GM18499 (cell line): ENCODE results near the gene MMP13.
"Not testable (repeated sequence)": the region's sequence is repeated elsewhere in the genome, so short reads cannot be mapped to it uniquely, and the experiment has no call there.

Experiments used
- ATAC-seq: cut with Tn5 transposase; IDR thresholded peaks from one replicate; pipeline ENCODE4 v1.9.1; 2021; ENCODE audit warnings: moderate number of reproducible peaks; ENCODE audit not compliant: insufficient read depth, unreplicated experiment

Gene MMP13

DNA sequence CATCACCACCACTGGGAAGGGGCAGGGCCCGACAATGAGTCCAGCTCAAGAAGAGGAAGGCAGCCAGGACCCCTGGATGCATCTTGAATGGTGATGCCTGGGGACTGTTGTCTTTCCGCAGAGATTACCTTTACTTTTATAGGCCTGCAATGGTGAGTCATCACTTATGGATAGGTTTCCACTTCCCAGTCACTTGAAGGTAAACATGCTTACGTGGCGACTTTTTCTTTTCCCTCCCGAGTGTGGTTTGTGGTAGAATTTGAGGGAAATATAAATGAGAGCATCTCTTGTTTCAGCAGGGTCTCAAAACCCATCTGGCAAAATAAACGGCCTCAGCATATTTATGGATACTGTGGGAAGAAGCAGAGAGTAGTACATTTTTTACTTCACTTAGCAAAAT, at the start of gene MMP13:
TSS of gene MMP13 (minus strand) at position 109 of the 400 bp plus-strand sequence. CDS start at position 82, 27 bp downstream.
- no peak for ATAC-seq

DNA sequence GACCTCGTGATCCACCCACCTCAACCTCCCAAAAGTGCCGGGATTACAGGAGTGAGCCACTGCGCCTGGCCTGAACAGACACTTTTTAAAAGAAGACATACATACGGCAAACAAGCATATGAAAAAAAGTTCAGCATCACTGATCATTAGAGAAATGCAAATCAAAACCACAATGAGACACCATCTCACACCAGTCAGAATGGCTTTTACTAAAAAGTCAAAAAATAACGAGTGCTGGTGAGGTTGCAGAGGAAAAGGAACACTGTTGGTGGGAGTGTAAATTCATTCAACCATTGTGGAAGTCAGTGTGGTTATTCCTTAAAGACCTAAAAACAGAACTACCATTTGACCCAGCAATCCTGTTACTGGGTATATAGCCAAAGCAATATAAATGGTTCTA, 48.7 kb upstream of the MMP13 start:
- ATAC-seq: not testable (repeated sequence)

DNA sequence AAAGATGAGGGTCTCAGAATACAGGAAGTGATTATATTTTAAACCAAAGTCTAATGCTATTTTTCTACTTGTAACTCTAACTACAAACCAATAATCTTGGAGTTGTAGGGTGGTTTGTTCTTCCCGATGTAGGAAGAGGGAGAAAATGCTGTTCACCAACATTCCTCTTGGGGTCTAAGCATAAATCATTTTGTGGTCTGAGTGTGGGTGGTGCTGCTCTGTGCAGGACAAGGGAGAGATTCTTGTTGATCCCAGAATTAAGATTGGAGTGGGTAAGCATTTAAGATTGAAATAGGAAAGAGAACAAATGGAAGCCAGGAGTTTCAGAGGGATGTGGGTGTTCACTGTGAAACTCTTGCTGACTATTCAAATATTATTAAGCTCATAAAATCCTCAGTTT, 38.6 kb upstream of the MMP13 start:
- no peak for ATAC-seq

DNA sequence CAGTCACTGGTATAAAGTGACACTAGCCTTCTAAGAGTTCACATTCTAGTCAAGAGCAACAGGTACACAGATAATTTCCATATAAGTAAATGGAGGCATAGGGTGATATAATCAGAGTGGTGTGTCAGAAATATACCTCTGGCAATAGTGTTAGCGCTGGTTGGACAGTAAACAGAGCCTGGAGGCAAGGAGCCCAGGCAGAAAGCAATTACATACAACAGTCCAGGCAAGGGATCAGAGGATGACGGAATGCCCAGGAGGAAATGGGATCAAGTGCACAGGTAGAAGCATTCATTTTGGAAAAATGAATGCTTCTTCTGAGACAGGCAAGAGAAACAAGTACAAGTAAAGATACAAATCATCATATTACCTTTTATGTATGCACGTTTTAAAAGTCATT, 36.2 kb upstream of the MMP13 start:
- ATAC-seq: no peak

DNA sequence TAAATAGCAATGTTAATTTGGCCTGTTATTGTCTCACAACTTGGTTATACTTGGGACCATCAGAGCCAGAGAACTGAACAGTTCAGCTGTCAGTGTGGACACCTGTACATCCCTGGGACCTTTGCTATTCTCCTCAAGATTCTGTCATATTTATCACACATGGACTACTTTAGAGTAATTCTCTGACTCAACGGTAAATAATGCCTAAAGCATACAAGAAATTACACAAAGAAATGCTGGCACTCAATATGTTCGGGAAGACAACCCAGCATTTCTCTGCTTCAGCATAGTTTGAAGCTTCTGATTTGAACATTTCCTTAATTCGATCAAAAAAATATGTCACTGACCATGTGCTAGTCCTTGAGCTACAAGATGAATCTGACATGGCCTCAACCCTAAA, 34.6 kb upstream of the MMP13 start:
- ATAC-seq: no peak

DNA sequence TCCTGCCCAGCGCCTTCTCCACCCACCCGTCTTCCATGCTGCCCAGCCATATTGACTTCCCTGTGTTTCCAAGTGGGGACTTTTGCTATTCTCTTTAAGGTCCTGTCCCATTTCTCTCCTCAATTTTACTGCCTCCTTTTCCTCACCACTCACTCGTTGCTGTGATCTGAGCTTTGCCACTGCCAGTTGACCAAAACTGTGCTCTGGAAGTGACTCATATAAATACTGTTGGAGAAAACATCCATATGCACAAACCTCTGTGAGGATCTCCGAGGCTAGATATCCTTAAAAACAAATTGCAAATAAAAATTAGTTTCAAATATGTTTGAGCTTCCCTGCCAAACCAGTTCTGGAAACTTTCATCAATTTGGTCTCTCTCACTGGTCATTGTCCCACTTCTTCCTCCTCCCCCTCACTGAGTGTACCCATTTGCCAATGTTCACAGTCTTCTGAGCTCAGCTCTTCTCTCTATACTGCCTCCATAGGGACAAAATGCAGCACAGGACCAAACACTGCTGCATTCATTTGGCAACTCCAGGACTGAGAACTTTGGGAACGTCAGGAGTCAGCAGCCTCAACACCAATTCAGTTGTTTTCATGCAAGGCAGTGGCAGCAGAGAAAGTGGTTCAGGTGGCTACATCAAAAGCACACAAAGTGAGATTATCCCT, 34.0 kb upstream of the MMP13 start:
- ATAC-seq: no peak

DNA sequence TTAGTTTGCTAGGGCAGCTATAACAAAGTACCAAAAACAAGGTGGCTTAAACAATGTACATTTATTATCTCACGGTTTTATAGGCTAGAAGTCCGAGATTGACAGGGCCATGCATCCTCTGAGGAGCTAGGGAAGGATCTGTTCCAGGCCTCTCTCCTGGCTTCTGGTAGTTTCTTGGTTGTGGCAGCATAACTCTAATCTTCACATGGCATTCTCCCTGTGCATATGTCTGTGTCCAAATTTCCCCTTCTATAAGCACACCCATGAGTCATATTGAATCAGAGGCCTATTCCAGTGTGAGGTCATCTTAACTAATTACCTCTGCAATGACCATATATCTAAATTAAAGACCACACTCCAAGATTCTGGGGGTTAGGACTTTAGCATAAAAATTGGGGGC, 31.3 kb upstream of the MMP13 start:
- no peak for ATAC-seq

DNA sequence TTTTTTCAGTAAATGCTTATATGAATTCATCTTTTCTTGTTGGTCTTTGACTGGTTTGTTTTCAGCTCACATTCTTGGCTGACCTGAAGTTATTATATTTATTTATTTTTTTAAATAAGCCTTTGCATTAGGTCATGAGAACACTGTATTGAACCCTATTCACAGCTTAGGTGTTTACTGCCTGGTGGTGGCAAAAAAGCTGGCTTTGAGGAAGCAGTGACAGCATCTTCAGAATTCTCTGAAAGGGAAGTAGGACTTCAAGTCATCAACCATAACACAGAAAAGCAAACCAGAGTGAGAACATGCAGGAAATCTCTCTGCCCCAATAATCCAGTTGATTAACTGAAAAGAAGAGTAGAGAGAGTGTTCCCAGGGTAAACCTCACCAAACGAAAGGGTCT, 30.3 kb upstream of the MMP13 start:
- ATAC-seq: no peak

DNA sequence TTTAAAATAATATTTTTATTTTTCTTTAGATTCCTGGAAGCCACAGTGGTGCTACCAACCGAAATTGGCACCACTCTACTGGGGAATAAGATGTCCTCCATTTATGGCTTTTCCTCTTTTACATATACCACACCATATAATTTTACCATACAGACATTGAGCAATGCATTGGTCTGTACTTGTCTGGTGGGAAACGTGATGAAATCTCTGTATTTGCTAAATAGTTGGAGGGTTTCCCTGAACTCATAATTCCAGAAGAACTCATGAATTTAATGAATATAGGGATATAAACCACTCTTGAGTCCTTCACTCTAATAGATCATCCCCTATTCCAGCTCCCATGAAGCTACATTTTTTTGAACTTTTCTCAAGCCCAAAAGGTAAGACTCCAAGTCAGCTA, 28.0 kb upstream of the MMP13 start:
- no peak for ATAC-seq

DNA sequence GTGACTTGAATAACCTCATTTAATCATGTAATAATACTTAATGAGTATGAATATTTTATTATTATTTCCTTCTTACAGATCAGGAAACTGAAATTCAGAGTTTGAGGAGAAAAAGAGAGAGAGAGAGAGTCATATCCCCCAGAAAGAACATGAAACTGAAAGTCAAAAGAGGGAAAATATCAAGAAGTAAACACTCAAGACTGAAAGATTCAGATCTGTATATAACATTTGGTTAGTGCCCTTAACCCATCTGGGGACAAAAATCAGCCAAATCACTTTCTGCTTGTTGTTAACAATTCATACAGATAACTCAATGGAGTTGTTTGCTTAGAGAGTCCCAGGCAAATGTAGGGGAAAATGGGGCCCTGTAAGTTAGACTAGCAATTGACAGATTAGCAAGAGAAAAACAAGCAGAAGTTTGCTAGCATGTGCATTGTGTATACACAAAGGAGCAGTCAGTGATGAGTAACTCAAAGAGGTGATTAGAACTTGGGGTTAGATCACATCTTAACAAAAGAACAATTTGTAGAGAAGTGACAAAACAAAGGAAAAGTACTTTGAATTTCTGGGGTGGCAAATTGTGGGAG, 25.9 kb upstream of the MMP13 start:
- ATAC-seq: peak; percentile 83

DNA sequence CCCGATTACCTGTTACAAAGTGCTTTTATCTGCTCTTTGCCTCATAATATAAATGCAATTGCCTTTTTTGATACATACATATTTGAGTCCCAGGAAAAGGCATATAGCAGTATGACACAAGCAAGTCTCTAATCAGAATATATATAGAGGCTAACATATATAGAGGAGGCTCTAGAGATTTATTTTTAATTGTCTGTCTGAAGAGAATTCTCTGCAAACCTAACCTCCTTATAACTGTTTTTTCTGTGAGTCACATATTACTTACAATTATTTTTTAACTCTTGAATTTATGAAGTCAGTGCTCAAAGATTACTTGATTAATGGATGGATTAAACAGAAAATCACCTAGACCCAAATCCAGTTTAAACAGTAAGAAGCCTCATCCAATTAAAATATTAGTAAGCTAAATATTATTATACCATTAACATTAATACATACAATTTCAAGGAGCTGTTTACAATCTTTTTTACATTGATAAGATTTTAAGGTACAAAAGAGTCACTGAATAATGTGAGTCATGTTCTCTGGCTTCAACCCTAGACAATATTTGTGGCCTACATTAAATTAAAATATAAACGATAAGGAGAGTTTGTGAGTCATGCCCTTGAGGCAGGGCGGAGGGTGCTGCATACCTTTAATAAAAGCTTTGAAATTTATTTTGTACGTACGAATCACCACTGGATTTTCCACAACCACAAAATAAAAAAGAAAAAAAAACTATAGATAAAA, 19.2 kb upstream of the MMP13 start:
- no peak for ATAC-seq

DNA sequence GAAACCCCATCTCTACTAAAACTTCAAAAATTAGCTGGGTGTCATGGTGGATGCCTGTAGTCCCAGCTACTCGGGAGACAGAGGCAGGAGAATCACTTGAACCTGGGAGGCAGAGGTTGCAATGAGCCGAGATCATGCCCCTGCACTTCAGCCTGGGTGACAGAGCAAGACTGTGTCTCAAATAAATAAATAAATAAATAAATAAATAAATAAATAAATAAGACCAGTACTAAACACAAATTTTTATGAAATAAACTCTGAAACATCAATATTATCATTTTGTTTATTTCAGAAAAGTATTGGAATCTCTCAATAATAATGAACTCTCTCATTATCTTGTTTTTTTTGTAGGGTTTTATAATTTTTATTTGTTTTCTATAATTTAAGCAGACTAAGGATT, 18.2 kb upstream of the MMP13 start:
- not testable (repeated sequence) for ATAC-seq

DNA sequence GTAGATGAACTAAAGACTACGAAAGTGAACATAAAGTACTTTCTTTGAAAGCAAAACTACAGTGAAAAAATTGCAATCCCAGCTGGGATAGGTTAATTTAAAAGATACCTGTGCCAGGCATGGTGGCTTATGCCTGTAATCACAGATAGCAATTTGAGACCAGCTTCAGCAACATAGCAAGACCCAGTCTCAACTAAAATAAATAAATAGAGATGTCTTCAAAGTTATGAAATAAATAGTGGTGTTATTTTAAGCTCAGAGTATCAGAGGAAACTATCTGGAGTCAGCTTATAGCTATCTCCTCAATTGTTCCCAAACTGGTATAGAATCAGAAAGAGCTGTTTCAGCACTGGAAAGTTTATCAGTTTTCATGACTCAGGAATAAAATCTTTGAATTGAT, 17.3 kb upstream of the MMP13 start:
- ATAC-seq: no peak

DNA sequence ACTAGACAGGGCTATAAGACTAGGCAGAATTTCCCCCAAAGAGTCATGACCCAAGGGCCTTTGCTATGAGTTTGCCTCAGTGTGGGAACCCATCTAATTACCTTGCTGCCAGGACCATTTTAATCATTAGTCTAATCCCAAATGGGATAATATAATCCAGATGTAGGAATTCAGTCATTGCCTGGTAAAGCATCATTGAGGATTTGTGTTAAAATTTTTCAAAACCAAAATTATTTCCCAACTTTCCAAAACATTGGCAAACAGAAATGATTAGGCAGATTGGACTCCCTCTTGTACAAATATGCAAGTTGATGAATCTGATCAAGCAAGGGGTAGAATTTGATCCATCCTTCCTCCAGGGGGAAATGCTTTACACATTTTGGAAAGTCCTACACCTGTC, 16.2 kb upstream of the MMP13 start:
- no peak for ATAC-seq

DNA sequence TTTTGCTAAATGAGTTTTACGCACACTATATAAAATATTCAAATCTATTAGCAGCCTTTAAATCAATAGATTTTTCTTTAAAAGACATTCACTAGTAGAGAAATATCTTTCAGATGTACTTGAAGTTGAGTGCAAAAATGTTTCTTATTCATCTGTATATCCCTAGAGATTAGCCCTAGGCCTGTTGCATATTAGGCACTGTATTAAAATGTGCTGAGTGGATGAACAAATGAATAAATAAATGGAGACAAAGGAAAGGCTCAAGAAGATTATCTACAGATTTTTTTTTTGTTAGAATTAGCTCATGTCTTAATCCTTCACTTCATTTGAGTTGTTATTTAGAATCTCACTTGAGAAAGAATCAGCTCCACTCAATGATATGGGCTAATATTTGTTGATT, 12.0 kb upstream of the MMP13 start:
- no peak for ATAC-seq

DNA sequence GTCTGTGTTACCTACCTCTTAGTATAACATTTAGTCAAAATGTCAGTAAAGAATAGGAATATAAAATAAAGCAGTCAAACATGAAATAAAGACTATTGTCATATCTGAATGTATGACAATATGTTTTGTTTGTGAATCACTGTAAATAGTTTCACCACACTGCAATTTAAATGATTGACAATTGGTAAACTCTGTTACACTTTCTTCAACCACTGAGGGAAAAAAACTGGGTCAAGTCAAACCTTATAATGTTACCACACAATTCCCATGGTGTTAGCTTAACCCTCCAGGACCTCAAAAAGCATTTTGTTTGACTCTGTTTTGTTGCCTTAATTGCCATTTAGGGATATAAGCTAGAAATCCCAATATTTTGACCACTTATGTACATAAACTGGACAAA, 10.5 kb upstream of the MMP13 start:
- ATAC-seq: no peak

DNA sequence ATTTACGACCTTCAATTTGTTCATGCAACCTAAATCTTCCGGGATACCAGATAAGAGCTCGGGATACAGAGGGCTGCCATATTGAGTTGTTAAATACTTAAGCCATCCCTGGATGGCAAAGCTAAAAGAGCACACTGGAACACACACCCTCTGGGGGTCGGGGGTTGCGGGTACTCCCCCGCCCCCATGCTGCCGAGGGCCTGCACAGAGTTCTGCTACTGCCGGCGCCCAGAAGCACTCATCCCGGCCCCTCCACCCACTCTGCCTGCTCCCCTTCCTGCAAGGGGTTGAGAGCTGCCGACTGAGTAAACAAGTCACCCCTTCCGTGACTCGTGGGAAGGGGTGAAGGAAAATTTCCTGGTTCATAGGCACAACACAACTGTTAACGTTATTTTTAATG, 9.3 kb upstream of the MMP13 start:
- no peak for ATAC-seq

DNA sequence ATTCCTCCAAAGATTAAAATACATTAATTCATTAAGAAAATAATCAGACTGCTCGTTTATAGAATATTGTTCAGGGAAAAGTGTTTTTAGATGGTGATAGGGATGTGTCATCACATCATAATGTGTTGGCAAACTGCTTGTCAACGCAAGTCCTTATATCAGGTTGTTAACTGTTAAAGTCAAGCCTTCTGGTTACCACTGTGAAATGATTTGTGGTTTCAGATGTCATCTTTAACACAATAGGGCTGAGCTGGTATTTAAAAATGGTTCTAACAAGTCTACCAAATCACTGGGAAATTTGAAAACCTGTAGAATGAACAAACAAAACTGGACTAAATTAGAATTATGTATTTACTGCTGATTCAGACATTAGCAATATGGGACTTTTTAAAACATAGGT, 2.4 kb upstream of the MMP13 start:
- no peak for ATAC-seq

DNA sequence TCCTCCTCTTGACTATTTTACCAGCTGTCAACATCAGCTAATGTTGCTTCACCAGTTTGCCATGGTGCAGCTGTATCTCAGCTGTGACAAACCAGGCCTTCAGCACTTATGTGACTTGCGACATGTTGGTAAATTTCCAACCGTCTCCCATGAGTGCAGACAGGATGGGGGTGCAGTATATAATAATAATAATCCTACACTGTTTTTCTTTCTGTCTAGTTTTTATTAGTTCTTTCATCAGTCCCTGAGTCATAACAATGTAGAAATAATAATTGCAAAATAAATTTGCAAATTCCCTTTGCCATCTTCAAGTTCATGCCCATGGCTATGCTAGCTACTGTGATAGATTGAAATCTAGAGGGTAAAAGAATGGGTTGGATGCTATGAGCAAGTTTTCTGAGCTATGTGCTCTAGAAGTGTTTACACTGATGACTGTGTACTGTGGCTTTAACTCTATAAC, 4.9 kb downstream of the MMP13 start:
- ATAC-seq: no peak

DNA sequence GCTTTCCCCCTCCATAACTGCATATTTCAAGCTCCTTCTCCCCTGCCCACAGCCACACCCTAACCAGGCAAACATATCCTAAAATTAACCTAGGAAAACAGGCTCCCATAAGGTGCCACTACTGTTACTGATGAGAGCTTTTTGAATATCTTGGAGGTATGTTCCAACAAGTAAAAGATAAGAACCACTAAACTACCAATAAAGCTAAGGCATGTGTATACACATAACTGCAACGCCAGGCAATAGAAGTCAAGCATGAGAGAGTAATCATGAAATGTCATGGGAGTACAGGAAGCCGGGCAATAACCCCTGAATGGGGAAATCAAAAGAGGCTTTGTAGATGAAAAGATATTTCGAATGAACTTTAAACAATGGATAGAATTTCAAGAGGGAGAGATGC, 9.3 kb downstream of the MMP13 start:
- ATAC-seq: no peak

DNA sequence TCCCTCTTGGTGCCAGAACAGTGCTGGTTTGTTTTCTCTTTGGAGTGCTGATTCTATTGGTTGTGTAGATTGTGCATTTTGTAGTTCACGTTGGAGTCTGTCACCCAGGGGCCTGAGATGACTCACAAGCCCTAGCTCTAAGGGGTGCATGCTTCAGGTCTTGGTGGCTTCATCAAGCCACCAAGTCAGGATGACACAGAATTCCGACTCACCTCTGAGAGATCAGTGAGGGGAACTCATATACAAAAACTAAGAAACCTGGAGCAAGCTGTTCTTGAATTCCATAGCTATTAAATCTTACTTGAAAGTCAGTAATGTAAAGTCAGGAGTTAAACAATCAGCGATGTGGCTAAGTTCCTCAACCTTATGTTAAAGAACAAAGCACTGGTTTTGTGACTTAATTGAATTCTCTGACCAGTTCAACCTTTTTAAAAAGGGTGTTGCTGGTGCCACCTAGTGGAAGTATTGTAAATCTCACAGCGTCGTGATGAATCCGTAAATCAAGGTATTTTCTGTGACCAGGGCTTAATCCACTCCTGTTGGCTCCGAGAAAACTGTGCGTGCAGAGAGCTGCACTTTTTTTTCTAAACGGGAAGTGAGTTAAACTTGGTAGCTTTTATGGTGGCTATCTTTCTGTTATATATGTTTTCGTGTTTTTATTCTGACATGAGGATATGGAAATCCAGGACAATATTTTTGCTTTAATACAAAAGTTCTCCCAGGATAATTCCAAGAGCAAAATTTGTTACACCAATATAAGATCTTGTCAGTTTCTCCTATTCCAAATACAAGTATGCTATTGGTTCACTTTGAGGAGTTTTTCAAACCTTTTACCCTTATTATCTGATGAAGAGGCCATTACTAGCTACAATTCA, 14.6 kb downstream of the MMP13 start:
- ATAC-seq: peak; percentile 63
